Measurements from ENCODE around the gene SCN1B. TPM values are rescaled to one million over a fixed set of nuclear protein-coding genes. Genes with fewer than 3 reads are reported as not detected.

Gene SCN1B
- total and polyA plus RNA-seq, 5 donors from 2014 or later, result 0.08 to 2.0 (median 0.17) TPM; not detected in 1

GRCh38 chr19:35073516-35073915 lies 43.2 kb downstream of the SCN1B start:
- Histone ChIP-seq H3K4me1 (ENCODE audit: control insufficient read depth, insufficient read depth, low read length, poor library complexity, severe bottlenecking) (no peaks in the 10 kb centered on the region), H3K27ac (ENCODE audit: insufficient read depth, low read length, poor library complexity, severe bottlenecking) (no peak overlapping the region), H3K9me3 (ENCODE audit: control insufficient read depth in 2 of 2, low read length in 2 of 2) (peaks cover 4 to 7% of the 10 kb centered on the region in 2 experiments), H3K4me3 (ENCODE audit: low read depth, low read length) (no peak overlapping the region), H3K36me3 (ENCODE audit: control insufficient read depth, insufficient read depth, low read length) (no peaks in the 10 kb centered on the region), H3K27me3 (ENCODE audit: control insufficient read depth, insufficient read depth, low read length) (peaks cover 4% of the 10 kb centered on the region)
- no peak for ATAC-seq (ENCODE audit: low read depth in 2 of 2)
- Mint-ChIP-seq H3K36me3 (no peaks in the 10 kb centered on the region), H3K27ac (no peak overlapping the region), H3K4me3 (no peak overlapping the region), H3K9me3 (peaks cover 0 to 8% (median 0%) of the 10 kb centered on the region in 7 donors), H3K27me3 (peaks cover 8% of the 10 kb centered on the region), H3K4me1 (no peaks in the 10 kb centered on the region)
- no peak for DNase-seq

- no peak overlapping the region for H3K4me3 Mint-ChIP-seq
- H3K27me3 ChIP-seq (ENCODE audit: control insufficient read depth, insufficient read depth, low read length), result peaks cover 4% of the 10 kb centered on the region
- H3K4me3 ChIP-seq (ENCODE audit: low read depth, low read length), result no peak overlapping the region
- H3K9me3 Mint-ChIP-seq, result peaks cover 0 to 8% (median 0%) of the 10 kb centered on the region in 7 donors
- H3K27me3 Mint-ChIP-seq, result peaks cover 8% of the 10 kb centered on the region
- no peaks in the 10 kb centered on the region for H3K4me1 ChIP-seq (ENCODE audit: control insufficient read depth, insufficient read depth, low read length, poor library complexity, severe bottlenecking)
- no peak overlapping the region for H3K27ac Mint-ChIP-seq
- no peaks in the 10 kb centered on the region for H3K36me3 Mint-ChIP-seq
- H3K36me3 ChIP-seq (ENCODE audit: control insufficient read depth, insufficient read depth, low read length), result no peaks in the 10 kb centered on the region
- H3K4me1 Mint-ChIP-seq, result no peaks in the 10 kb centered on the region
- DNase-seq (no peak), ATAC-seq (ENCODE audit: low read depth in 2 of 2) (no peak)
- no peak overlapping the region for H3K27ac ChIP-seq (ENCODE audit: insufficient read depth, low read length, poor library complexity, severe bottlenecking)
- peaks cover 4 to 7% of the 10 kb centered on the region in 2 experiments for H3K9me3 ChIP-seq (ENCODE audit: control insufficient read depth in 2 of 2, low read length in 2 of 2)
Observed at GRCh38 chr19:35073941-35074340, 43.7 kb downstream of the SCN1B start.

- peaks cover 4 to 7% of the 10 kb centered on the region in 2 experiments for H3K9me3 ChIP-seq (ENCODE audit: control insufficient read depth in 2 of 2, low read length in 2 of 2)
- no peak overlapping the region for H3K27ac ChIP-seq (ENCODE audit: insufficient read depth, low read length, poor library complexity, severe bottlenecking)
- ATAC-seq (ENCODE audit: low read depth in 2 of 2), result no peak
- no peaks in the 10 kb centered on the region for H3K4me1 Mint-ChIP-seq
- no peaks in the 10 kb centered on the region for H3K36me3 ChIP-seq (ENCODE audit: control insufficient read depth, insufficient read depth, low read length)
- no peak overlapping the region for H3K4me3 ChIP-seq (ENCODE audit: low read depth, low read length)
- H3K27me3 ChIP-seq (ENCODE audit: control insufficient read depth, insufficient read depth, low read length), result peaks cover 4% of the 10 kb centered on the region
- no peak overlapping the region for H3K4me3 Mint-ChIP-seq
- peaks cover 2% of the 10 kb centered on the region for H3K27me3 Mint-ChIP-seq
- no peaks in the 10 kb centered on the region for H3K36me3 Mint-ChIP-seq
- no peak overlapping the region for H3K27ac Mint-ChIP-seq
- H3K4me1 ChIP-seq (ENCODE audit: control insufficient read depth, insufficient read depth, low read length, poor library complexity, severe bottlenecking), result no peaks in the 10 kb centered on the region
- peaks cover 0 to 8% (median 0%) of the 10 kb centered on the region in 7 donors for H3K9me3 Mint-ChIP-seq
- DNase-seq, result no peak
Observed at GRCh38 chr19:35074426-35075201, 44.3 kb downstream of the SCN1B start.

GRCh38 chr19:35075202-35076025 lies 45.1 kb downstream of the SCN1B start:
- Mint-ChIP-seq H3K9me3 (peaks cover 0 to 4% (median 0%) of the 10 kb centered on the region in 7 donors), H3K27ac (no peak overlapping the region), H3K36me3 (no peaks in the 10 kb centered on the region), H3K27me3 (no peaks in the 10 kb centered on the region), H3K4me3 (no peak overlapping the region), H3K4me1 (no peaks in the 10 kb centered on the region)
- Histone ChIP-seq H3K4me1 (ENCODE audit: control insufficient read depth, insufficient read depth, low read length, poor library complexity, severe bottlenecking) (no peaks in the 10 kb centered on the region), H3K9me3 (ENCODE audit: control insufficient read depth in 2 of 2, low read length in 2 of 2) (peaks cover 4% of the 10 kb centered on the region in 2 experiments), H3K27me3 (ENCODE audit: control insufficient read depth, insufficient read depth, low read length) (no peaks in the 10 kb centered on the region), H3K4me3 (ENCODE audit: low read depth, low read length) (no peak overlapping the region), H3K36me3 (ENCODE audit: control insufficient read depth, insufficient read depth, low read length) (no peaks in the 10 kb centered on the region), H3K27ac (ENCODE audit: insufficient read depth, low read length, poor library complexity, severe bottlenecking) (no peak overlapping the region)
- ATAC-seq (ENCODE audit: low read depth in 2 of 2) (no peak), DNase-seq (no peak)

GRCh38 chr19:35076026-35076370 lies 45.7 kb downstream of the SCN1B start:
- no peaks in the 10 kb centered on the region for H3K4me1 Mint-ChIP-seq
- H3K36me3 Mint-ChIP-seq, result no peaks in the 10 kb centered on the region
- no peak overlapping the region for H3K4me3 Mint-ChIP-seq
- H3K36me3 ChIP-seq (ENCODE audit: control insufficient read depth, insufficient read depth, low read length), result no peaks in the 10 kb centered on the region
- no peak overlapping the region for H3K27ac Mint-ChIP-seq
- H3K4me3 ChIP-seq (ENCODE audit: low read depth, low read length), result no peak overlapping the region
- no peaks in the 10 kb centered on the region for H3K9me3 ChIP-seq (ENCODE audit: control insufficient read depth in 2 of 2, low read length in 2 of 2)
- no peaks in the 10 kb centered on the region for H3K27me3 Mint-ChIP-seq
- no peak overlapping the region for H3K27ac ChIP-seq (ENCODE audit: insufficient read depth, low read length, poor library complexity, severe bottlenecking)
- ATAC-seq (ENCODE audit: low read depth in 2 of 2), result no peak
- no peaks in the 10 kb centered on the region for H3K4me1 ChIP-seq (ENCODE audit: control insufficient read depth, insufficient read depth, low read length, poor library complexity, severe bottlenecking)
- no peak for DNase-seq
- H3K27me3 ChIP-seq (ENCODE audit: control insufficient read depth, insufficient read depth, low read length), result no peaks in the 10 kb centered on the region
- no peaks in the 10 kb centered on the region for H3K9me3 Mint-ChIP-seq

- Mint-ChIP-seq H3K27me3 (no peaks in the 10 kb centered on the region), H3K4me3 (no peak overlapping the region), H3K9me3 (no peaks in the 10 kb centered on the region), H3K36me3 (no peaks in the 10 kb centered on the region), H3K4me1 (no peaks in the 10 kb centered on the region), H3K27ac (no peak overlapping the region)
- H3K4me3 ChIP-seq (ENCODE audit: low read depth, low read length), result no peak overlapping the region
- no peaks in the 10 kb centered on the region for H3K27me3 ChIP-seq (ENCODE audit: control insufficient read depth, insufficient read depth, low read length)
- H3K27ac ChIP-seq (ENCODE audit: insufficient read depth, low read length, poor library complexity, severe bottlenecking), result no peak overlapping the region
- DNase-seq (no peak), ATAC-seq (ENCODE audit: low read depth in 2 of 2) (no peak)
- no peaks in the 10 kb centered on the region for H3K4me1 ChIP-seq (ENCODE audit: control insufficient read depth, insufficient read depth, low read length, poor library complexity, severe bottlenecking)
- H3K36me3 ChIP-seq (ENCODE audit: control insufficient read depth, insufficient read depth, low read length), result no peaks in the 10 kb centered on the region
- H3K9me3 ChIP-seq (ENCODE audit: control insufficient read depth in 2 of 2, low read length in 2 of 2), result no peaks in the 10 kb centered on the region
Observed at GRCh38 chr19:35076657-35077056, 46.4 kb downstream of the SCN1B start.

GRCh38 chr19:35077411-35078223 lies 47.3 kb downstream of the SCN1B start:
- Mint-ChIP-seq H3K9me3 (no peaks in the 10 kb centered on the region), H3K4me3 (no peak overlapping the region), H3K36me3 (no peaks in the 10 kb centered on the region), H3K27ac (peak overlapping the region in 1 of 3 donors; percentile 72), H3K27me3 (no peaks in the 10 kb centered on the region), H3K4me1 (no peaks in the 10 kb centered on the region)
- Histone ChIP-seq H3K9me3 (ENCODE audit: control insufficient read depth in 2 of 2, low read length in 2 of 2) (no peaks in the 10 kb centered on the region), H3K4me3 (ENCODE audit: low read depth, low read length) (no peak overlapping the region), H3K4me1 (ENCODE audit: control insufficient read depth, insufficient read depth, low read length, poor library complexity, severe bottlenecking) (no peaks in the 10 kb centered on the region), H3K27ac (ENCODE audit: insufficient read depth, low read length, poor library complexity, severe bottlenecking) (no peak overlapping the region), H3K36me3 (ENCODE audit: control insufficient read depth, insufficient read depth, low read length) (no peaks in the 10 kb centered on the region), H3K27me3 (ENCODE audit: control insufficient read depth, insufficient read depth, low read length) (peaks cover 2% of the 10 kb centered on the region)
- DNase-seq (no peak), ATAC-seq (ENCODE audit: low read depth in 2 of 2) (no peak)

Measured in CD4-positive, CD25-positive, alpha-beta regulatory T cell (primary cell).